K562 (cell line): ENCODE results near the gene TUBA1A.

Experiments
- POLR2A ChIP-seq: fragments of 450-650 bp; conservative IDR thresholded peaks from 2 replicates; pipeline ENCODE4 v1.6.1; 2016
- ZBTB1 ChIP-seq: sonication (generic); formaldehyde crosslinking; IDR thresholded peaks from 2 replicates; pipeline ENCODE4 v1.8.1; 2023; ENCODE audit warnings: missing genetic modification reagents, low read depth, mild to moderate bottlenecking, borderline replicate concordance

DNA sequence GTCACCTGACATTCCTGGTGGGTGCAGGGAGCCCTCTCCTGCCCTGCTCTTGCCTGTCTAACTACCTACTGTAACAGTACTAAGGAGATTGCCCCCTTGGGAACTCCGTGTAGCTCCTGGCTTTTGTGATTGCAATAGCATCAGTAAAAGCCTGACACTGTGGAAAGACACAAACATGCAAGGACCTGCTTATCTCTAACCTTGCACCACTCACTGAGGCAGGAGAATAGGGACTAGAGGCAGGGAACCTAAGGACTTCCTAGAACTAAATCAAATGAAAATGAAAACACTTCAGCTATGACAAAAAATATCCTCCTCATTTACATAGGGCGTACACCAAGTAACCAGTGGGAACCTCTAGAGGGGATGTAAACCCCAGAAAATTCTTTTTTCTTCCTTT is 28.5 kb downstream of the TUBA1A start:
- TF ChIP-seq ZBTB1 (no peak), POLR2A (no peak)
